ENCODE results near the gene ADGRF4. TPM values are rescaled to one million over a fixed set of nuclear protein-coding genes. Genes with fewer than 3 reads are reported as not detected.

The ADGRF4 gene
- total RNA-seq, 1 donor from 2014 or later: not detected

- Mint-ChIP-seq H3K27ac (ENCODE audit: unreplicated experiment) (no peak overlapping the region), H3K4me3 (ENCODE audit: unreplicated experiment) (no peak overlapping the region), H3K27me3 (ENCODE audit: unreplicated experiment) (no peaks in the 10 kb centered on the region), H3K9me3 (ENCODE audit: unreplicated experiment) (no peaks in the 10 kb centered on the region), H3K36me3 (ENCODE audit: low read depth, unreplicated experiment) (no peaks in the 10 kb centered on the region), H3K4me1 (ENCODE audit: unreplicated experiment) (peaks cover 5% of the 10 kb centered on the region)
- TF ChIP-seq CTCF (IDR thresholded peaks at IDR 0.05; ENCODE audit: unreplicated experiment): no peak
- no peak for DNase-seq (ENCODE audit: low spot score)
These were observed 44.1 kb upstream of the ADGRF4 start for GRCh38 chr6:47654255-47654654.

DNA sequence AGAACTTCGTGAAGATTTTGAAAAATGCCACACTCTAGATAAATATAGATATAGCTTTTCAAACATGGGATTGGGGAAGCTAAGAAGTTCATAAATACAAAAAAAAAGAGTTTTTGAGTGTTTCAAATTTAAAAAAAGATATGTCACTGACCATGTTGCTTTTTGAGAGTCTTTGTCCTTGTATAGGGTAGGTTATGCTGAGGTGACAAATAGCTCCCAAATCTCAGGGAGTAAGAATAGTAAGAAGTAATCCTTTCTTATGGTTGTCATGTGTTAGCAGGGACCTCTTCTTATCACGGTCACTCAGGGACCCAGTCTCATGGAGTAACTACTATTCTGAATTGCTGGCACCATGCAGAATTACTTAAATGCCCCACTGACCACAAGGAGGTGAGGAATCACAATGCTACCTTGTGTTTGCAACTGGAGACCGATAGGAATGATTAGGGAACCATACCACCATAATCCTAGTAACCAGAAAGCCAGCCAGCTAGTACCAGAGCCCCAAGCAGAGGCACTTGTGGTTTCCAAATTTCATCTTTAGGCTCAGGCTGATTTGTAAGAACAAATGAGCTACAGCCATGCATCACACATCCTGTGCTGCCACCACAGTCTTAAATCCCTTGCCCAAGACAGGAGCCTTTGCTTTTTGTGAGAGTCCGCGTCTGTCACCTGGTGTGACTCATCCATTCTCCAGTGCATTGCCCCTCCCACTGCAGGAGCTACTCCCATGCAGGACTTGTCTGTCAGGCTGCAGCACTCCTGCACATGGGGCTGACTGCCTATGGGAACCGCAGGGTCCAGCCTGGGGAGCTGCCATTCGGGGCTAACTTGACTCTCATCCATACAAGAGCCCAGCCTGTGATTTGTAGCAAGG, 42.4 kb upstream of the ADGRF4 start:
- H3K36me3 Mint-ChIP-seq (ENCODE audit: low read depth, unreplicated experiment): no peaks in the 10 kb centered on the region
- TF ChIP-seq CTCF (IDR thresholded peaks at IDR 0.05; ENCODE audit: unreplicated experiment): no peak
- no peak for DNase-seq (ENCODE audit: low spot score)
- peaks cover 10% of the 10 kb centered on the region for H3K4me1 Mint-ChIP-seq (ENCODE audit: unreplicated experiment)
- no peaks in the 10 kb centered on the region for H3K27me3 Mint-ChIP-seq (ENCODE audit: unreplicated experiment)
- H3K4me3 Mint-ChIP-seq (ENCODE audit: unreplicated experiment): no peak overlapping the region
- no peak overlapping the region for H3K27ac Mint-ChIP-seq (ENCODE audit: unreplicated experiment)
- H3K9me3 Mint-ChIP-seq (ENCODE audit: unreplicated experiment): no peaks in the 10 kb centered on the region

DNA sequence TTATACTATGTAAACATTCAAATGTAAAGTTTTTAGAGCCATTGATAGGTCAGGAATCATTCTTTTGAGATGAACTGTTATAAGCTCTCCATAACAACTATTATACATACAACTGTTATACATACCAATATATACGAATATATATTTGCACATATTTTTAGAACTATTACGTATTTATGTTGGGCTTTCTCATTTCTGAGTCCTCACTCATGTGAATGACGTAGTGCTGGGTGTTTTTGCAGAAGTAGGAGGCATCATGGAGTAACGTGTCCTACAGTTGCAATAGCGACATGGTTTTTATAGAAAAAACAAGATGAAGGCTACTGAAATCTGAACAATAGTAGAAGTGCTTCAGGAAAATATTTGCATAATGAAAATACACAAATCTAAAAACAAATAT, 36.4 kb upstream of the ADGRF4 start:
- Mint-ChIP-seq H3K4me1 (ENCODE audit: unreplicated experiment) (peaks cover 7% of the 10 kb centered on the region), H3K27ac (ENCODE audit: unreplicated experiment) (no peak overlapping the region), H3K36me3 (ENCODE audit: low read depth, unreplicated experiment) (no peaks in the 10 kb centered on the region), H3K27me3 (ENCODE audit: unreplicated experiment) (peaks cover 1% of the 10 kb centered on the region), H3K9me3 (ENCODE audit: unreplicated experiment) (no peaks in the 10 kb centered on the region), H3K4me3 (ENCODE audit: unreplicated experiment) (no peak overlapping the region)
- no peak for TF ChIP-seq CTCF (IDR thresholded peaks at IDR 0.05; ENCODE audit: unreplicated experiment)
- no peak for DNase-seq (ENCODE audit: low spot score)

DNA sequence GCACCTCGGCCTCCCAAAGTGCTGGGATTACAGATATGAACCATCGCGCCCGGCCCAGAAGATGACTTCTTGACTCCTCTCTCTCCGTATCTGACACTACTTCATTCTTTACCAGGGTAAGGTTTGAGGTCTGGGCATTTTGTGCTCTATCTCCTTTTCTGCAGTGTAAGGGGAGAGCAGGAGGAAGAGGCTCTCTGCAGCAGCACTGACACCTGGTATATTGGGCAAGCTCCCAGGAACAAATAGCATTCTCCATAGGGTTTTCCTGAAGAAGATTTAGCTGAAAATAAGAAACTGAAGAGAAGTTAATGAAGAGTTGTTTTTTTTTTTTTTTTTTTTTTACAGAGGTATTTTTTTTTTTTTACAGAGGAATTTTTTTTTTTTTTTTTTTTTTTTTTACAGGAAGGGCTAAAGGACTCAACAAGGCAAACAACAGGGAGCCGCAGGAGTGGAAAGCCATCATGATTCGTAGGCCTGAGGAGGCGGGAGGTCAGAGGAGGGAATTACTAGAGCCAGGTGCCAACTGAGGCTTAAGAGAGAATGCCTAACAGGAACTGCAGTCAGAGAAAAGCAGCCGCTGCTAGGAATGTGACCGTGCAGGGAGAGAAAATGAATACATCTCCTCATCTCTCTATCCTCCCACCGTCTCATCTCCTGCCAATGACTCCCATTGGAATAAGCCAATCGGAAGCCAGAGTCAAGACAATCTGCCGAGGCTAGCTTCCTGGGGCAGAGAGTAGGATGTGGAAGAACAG, 34.7 kb upstream of the ADGRF4 start:
- H3K9me3 Mint-ChIP-seq (ENCODE audit: unreplicated experiment): no peaks in the 10 kb centered on the region
- peaks cover 1% of the 10 kb centered on the region for H3K27me3 Mint-ChIP-seq (ENCODE audit: unreplicated experiment)
- peaks cover 7% of the 10 kb centered on the region for H3K4me1 Mint-ChIP-seq (ENCODE audit: unreplicated experiment)
- H3K27ac Mint-ChIP-seq (ENCODE audit: unreplicated experiment): no peak overlapping the region
- TF ChIP-seq CTCF (IDR thresholded peaks at IDR 0.05; ENCODE audit: unreplicated experiment): no peak
- H3K4me3 Mint-ChIP-seq (ENCODE audit: unreplicated experiment): no peak overlapping the region
- no peak for DNase-seq (ENCODE audit: low spot score)
- no peaks in the 10 kb centered on the region for H3K36me3 Mint-ChIP-seq (ENCODE audit: low read depth, unreplicated experiment)

DNA sequence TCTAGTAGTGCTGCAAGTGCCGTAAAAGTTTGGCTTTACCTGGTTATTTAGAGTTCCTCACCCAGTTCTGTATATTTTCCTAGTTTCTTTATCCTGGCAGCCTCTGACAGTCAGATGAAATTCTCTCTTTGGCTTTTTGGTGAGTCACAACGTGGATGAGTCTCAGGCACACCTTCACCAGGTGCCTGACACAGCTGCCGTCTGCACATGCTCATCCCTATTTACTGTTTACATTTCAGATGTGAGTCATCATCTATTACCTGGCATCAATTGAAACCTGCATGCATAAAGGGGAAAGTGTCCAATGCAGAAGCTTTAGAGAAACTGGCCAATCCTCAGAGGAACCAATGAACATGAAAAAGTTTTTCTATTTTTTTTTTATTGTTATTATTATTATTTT, 33.3 kb upstream of the ADGRF4 start:
- Mint-ChIP-seq H3K4me3 (ENCODE audit: unreplicated experiment) (no peak overlapping the region), H3K36me3 (ENCODE audit: low read depth, unreplicated experiment) (no peaks in the 10 kb centered on the region), H3K27ac (ENCODE audit: unreplicated experiment) (no peak overlapping the region), H3K27me3 (ENCODE audit: unreplicated experiment) (peaks cover 1% of the 10 kb centered on the region), H3K4me1 (ENCODE audit: unreplicated experiment) (peaks cover 11% of the 10 kb centered on the region), H3K9me3 (ENCODE audit: unreplicated experiment) (no peaks in the 10 kb centered on the region)
- TF ChIP-seq CTCF (IDR thresholded peaks at IDR 0.05; ENCODE audit: unreplicated experiment): no peak
- DNase-seq (ENCODE audit: low spot score): no peak
